ENCODE data around the gene KRTAP5-4. TPM values are rescaled to one million over a fixed set of nuclear protein-coding genes. Genes with fewer than 3 reads are reported as not detected.
"Not testable (repeated sequence)": the region's sequence is repeated elsewhere in the genome, so short reads cannot be mapped to it uniquely, and the experiment has no call there.

KRTAP5-4 gene, protein sequence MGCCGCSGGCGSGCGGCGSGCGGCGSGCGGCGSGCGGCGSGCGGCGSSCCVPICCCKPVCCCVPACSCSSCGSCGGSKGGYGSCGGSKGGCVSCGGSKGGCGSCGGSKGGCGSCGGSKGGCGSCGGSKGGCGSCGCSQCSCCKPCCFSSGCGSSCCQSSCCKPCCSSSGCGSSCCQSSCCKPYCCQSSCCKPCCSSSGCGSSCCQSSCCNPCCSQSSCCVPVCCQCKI
- not detected in 2 replicates for total RNA-seq (2014; rRNA removed; shearing (Covaris generic))

DNA sequence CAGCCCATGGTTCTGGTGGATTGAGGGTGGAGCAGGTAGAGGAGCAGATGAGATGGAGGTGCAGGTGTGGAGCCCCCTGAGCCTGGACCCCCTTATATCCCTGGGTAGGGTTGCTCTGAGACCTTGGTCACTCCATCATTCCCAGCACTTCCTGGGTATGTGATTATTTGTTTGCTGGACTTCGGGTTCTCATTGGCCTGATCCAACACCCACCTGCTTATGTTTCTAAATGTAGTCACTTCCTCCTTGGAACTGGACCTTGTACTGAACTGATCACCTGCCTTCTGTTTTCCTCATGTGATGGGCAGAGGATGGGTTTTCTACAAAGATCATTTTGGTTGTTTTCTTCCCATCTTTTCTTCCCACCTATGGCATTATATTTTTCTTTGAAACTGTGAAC, at the start of gene KRTAP5-4:
TSS of gene KRTAP5-4 (minus strand) at position 53 of the 400 bp plus-strand sequence. CDS start at position 8, 45 bp downstream.
- no peak for DNase-seq (ENCODE audit: low spot score)

DNA sequence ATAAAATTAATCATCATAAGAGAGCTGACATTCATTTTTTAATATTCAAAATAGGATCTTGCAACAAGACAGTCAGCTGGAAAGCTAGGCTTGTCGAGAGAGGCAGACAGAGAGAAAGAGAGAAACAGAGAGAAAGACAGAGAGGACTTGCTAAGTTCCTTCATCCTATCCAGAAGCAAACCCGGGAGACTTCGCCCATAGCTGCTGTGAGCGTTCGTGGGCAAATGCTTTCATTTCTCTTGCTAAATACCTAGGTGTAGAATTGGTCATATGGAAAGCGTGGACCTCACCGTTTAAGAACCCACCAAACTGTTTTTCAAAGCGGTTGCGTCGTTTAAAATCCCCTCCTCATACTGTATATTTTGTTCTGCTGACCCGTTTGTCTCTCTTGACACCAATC, 49.7 kb upstream of the KRTAP5-4 start:
- no peak for DNase-seq (ENCODE audit: low spot score)

DNA sequence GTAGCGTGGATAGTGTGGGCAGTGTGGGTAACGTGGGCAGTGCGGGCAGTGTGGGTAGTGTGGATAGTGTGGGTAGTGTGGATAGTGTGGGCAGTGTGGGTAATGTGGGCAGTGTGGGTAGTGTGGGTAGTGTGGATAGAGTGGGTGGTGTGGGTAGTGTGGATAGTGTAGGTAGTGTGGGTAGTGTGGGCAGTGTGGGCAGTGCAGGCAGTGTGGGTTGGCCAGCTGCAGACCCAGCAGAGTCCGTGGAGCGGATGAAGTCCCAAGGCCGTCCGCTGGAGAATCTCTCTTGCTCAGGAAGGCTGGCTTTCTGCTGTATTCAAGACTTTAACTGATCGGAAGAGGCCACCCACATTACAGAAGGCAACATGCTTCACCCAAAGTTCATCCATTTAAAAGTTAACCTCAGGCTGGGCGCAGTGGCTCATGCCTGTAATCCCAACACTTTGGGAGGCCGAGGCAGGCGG, 49.0 kb upstream of the KRTAP5-4 start:
- DNase-seq (ENCODE audit: low spot score) = no peak

GRCh38 chr11:1670457-1670856, 48.5 kb upstream of the KRTAP5-4 start:
- not testable (repeated sequence) for DNase-seq (ENCODE audit: low spot score)

GRCh38 chr11:1669546-1670218, 47.7 kb upstream of the KRTAP5-4 start:
- DNase-seq (ENCODE audit: low spot score) = no peak

GRCh38 chr11:1668911-1669473, 47.1 kb upstream of the KRTAP5-4 start:
- DNase-seq (ENCODE audit: low spot score) = no peak

DNA sequence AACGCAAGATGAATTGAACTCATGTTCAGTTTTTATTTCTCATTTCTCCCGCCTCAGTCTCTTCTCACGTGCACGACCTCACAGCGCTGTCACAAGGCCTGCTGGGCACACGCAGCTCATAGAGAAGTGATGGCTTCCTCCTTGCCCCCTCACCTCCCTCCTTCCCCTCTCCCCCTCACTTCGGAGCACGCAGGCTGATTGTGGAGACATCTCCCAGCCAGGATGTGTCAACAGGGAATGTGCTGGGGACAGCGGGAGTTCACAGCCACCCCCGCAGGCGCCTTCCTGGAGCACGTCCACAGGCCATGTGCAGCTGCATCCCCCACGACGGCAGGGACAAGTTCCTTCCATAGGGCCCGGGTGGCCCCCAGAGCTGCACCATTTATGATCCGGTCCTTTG, 46.0 kb upstream of the KRTAP5-4 start:
- no peak for DNase-seq (ENCODE audit: low spot score)

GRCh38 chr11:1667121-1667850, 45.3 kb upstream of the KRTAP5-4 start:
- no peak for DNase-seq (ENCODE audit: low spot score)

GRCh38 chr11:1665313-1665712, 43.4 kb upstream of the KRTAP5-4 start:
- DNase-seq (ENCODE audit: low spot score) = no peak

GRCh38 chr11:1662699-1663283, 40.9 kb upstream of the KRTAP5-4 start:
- not testable (repeated sequence) for DNase-seq (ENCODE audit: low spot score)

- not testable (repeated sequence) for DNase-seq (ENCODE audit: low spot score)
Measured at GRCh38 chr11:1661454-1662269, 39.7 kb upstream of the KRTAP5-4 start.

DNA sequence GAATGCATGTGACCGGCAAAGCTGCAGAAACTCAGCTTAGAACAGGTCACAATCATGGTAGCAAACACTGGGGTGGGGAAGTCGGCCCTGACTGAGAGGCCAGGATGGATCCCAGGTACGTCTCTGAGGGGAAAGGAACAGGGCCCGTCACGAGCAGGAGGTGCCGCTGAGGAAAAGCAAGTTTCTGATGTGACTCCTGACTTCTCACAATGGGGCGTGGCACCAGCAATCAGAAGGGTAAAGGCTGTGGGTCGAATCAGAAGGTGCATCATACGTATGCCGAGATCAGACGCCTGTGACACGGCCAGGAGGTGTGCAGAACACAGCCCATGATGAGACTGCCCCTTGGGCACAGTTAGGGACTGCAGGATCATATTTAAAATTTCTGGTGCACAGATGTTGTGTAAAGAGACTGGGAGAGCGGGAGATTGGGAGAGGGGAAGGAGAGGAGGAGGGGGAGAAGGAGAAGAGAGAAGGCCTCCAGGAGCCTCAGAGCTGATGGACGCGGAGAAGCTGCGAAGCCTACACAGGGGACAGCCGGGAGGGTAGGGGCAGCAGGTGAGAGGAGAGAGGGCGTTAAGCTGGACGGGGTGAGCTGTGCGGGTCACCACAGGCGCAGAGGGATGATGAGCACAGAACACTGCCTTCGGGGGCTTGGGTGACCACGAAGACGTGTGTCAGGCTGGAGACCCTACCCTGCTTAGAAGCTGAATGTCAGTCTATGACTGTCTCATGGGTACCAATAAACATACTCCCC, 38.4 kb upstream of the KRTAP5-4 start:
- no peak for DNase-seq (ENCODE audit: low spot score)

DNA sequence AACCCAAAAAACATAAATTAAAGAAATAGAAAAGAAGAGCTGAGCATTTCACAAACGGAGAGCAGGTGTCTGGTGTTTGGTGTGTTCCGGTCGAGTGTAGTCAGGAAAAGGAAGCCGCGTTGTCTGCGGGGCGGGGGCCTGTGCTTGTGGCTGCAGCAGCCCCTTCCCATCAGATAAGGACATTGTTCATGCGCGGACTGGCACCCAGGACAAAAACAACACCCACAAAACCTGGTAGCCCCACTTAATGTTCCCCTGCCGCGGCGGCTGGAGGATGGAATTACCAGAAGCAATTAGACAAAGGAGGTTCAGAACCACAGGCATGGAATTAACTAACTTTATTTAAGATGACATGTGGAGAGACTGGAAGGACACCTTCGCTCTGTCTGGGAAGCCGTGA, 37.6 kb upstream of the KRTAP5-4 start:
- DNase-seq (ENCODE audit: low spot score) = no peak

DNA sequence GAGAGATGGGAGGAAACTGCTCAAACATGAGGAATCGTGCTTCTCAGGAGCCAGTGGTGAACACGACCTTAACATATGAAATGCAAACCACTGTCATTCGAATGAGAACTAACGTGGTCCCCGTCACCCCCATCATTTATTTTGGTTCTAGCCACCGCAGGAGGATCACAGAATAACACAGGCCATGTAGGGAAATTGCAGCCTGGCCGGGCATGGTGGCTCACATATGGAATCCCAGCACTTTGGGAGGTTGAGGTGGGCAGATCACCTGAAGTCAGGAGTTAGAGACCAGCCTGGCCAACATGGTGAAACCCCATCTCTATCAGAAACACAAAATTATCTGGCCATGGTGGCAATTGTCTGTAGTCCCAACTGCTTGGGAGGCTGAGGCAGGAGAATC, 34.7 kb upstream of the KRTAP5-4 start:
- DNase-seq (ENCODE audit: low spot score) = no peak

DNA sequence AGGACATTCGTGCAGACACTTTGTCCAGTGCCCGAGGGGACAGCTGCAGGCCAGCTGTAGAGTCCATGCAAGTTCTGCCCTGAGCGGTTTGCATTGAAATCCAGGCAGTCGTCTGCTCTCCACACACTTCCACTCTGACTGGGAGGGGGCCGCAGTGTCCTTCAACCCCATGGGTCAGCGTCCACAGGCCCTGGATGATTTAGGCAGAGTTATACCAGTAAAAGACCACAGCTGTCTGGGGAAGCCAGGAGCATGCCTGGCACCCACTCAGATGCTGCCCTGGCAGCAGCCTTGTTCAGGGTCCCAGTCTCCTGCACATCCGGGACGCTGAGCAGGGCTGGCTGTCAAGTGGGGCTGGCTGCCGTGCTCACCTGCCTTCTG, 34.1 kb upstream of the KRTAP5-4 start:
- no peak for DNase-seq (ENCODE audit: low spot score)

GRCh38 chr11:1655168-1656060, 33.5 kb upstream of the KRTAP5-4 start:
- no peak for DNase-seq (ENCODE audit: low spot score)

GRCh38 chr11:1654388-1655167, 32.6 kb upstream of the KRTAP5-4 start:
- no peak for DNase-seq (ENCODE audit: low spot score)

All from HT-29 (cell line).